GM19463 (cell line): ENCODE measurements around the gene TPRG1.
A peak's percentile ranks its signal among the peaks of the same experiment; 100 is the strongest.

Experiments
- ATAC-seq: cut with Tn5 transposase; IDR thresholded peaks from one replicate; pipeline ENCODE4 v1.9.1; 2021; ENCODE audit warnings: mild to moderate bottlenecking, moderate library complexity; ENCODE audit not compliant: unreplicated experiment

TPRG1 gene

DNA sequence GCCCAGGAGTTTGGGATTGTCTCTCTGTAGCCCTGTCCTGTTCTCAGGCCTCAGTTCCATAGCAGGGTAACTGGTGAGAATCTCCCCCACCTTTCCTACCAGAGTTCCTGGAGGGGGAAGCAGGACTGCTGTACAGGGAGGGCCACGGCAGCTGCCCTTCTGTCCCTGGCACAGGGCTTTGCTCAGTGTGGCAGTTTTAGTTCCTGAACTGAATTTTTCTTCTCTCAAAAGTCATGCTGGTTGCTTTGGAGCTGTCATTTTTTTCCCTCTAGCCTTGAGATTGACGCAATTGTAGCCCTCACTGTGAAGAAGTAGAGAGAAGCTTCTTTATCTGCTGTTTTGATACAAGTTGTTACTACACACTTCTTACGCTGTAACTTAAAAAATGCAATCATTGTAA, 55.5 kb downstream of the TPRG1 start:
- no peak for ATAC-seq

DNA sequence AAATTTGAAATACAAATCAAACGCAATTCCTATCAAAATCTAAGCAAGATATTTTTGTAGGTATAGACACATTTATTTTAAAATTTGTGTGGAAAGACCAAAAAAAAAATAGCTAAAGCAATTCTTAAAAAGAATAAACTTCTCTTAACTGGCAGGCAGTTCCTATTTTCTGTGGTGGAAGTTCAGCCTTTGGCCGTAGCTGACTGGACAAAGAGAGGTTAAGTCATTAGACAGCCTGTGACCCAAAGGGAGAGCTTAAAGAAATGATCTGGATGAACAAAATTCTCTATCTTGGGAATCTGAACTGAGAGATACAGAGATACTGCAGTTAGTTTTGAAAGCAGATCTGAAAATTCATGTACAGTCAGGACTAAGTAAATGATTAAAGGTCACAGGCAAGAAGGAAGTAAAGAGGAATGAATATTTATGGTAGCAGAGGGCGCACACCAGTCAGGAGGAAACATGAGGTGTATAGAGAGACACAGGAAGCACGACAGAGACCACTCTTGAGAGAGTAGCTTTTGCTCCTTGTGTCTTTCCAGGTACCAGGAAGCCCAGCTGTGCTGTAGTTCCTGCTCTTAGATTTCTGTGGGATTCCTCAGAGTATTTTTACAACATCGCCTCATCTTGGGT, 57.5 kb downstream of the TPRG1 start:
- peak; percentile 69 for ATAC-seq

DNA sequence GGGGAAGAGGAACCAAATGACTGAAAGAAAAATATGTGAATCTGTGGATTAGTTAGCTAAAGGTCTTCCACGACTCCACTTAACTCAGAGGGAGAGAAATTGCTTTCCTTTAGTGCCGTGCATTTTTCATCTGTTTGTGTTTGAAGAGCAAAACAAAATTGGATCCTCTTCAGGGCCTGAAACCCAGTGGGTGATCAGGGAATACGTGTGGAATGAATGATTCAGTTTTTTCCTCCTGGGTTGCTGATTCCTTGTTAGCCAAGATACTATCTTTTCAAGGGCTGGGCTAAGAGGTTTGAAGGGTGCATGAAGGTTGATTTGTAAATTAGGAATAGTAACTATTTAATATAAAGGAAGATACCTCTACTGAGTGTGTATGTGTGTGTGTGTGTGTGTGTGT, 61.0 kb downstream of the TPRG1 start:
- ATAC-seq = no peak

DNA sequence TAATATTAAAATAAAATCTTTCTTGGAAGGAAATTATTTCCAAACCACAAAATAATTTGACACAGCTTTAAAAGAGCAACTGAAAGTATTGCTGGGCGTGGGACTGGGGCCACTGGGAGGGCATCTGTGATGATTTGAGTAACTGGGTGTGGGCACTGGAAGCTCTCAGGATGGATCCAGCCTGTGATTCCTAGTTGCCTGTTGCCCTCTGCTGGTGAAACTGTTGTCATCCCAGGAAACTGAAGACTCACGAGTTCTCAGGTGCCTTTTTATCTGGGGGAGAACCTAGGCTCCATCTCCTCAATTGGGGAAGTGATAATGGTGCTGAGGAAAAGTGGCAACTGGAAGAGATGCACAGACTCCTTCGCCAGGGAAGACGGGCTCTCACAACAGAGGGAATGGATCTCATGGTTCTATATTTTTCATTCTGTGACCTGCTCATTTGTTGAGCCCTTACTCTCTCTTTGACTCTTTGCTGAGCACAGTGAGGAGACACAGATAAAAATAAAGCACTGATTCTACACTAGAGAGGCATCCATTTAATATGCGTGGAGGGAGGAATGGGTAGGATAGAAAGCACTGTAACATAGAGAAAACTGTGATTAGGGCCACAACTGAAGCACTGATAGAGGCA, 61.6 kb downstream of the TPRG1 start:
- ATAC-seq = no peak

DNA sequence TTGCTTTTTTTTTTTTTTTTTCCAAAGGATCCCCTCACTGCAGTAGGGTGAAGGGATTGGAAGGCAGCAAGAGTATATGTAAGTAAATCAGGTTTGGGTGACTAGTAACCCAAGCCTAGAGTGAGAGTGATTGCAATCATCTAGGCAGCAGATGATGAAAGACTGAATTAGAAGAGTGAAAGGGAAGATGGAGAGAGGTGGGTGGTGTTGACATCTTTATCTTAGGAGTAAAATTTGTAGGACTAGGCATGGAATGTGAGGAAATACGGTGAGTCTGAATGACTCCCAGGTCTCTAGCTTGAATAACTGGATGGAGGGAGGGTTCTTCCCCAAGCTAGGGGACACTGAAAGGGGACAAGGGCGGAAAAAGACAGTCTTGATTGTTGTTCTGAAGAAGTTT, 63.4 kb downstream of the TPRG1 start:
- ATAC-seq = no peak

DNA sequence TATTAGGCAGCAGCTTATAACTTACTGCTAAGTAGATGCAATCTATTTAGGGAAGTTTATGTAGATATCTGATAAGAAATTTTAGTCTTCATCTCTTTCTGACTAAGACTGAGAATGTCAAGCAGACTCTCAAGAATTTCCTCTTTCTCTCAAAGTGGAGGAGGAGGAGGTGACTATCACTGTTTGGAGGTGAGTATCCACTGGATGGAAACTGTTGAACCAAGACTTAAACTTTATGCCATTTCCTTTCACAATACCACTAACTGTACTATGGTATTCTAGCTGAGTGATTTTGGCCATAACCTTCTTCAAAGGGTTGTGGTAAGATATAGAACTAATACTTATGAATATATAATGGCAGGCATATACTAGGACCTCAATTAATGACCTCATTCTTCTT, 64.6 kb downstream of the TPRG1 start:
- ATAC-seq = peak; percentile 53

DNA sequence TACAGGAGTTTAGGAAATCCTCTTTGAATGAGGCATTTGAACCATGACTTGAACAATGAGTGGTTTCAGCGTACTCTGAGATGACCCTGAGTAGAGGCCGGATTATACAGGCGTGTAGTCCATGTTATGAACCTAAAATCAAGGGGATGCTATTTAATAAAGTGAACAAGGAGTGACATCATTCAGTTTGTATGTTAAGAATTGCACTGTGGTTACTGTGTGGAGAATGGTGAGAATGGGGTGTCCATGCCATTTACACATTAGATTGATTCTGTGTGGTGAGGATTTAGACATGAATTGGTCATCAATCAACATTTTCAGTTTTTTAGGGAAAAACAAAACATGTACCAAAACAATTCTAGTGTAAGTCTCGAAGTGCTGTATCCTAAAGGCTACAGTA, 65.8 kb downstream of the TPRG1 start:
- no peak for ATAC-seq

DNA sequence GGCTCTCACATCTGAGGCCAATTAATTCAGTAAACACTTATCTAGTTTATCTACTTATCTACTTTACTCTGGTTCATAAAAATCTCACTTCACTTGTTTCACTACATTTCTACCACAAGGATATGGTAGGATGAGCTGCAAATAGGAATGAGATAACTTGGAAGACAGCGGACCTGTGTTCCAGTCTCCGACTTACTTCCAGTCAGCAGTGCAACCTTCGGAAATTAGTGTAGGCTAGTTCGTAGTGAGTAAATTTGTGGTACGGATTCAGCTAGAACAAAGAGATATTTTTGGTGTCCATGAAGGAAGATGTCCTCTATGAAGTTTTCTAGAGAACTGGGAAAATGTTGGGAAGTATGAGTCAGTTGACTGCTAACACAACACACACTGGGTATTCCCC, 66.3 kb downstream of the TPRG1 start:
- ATAC-seq = no peak

DNA sequence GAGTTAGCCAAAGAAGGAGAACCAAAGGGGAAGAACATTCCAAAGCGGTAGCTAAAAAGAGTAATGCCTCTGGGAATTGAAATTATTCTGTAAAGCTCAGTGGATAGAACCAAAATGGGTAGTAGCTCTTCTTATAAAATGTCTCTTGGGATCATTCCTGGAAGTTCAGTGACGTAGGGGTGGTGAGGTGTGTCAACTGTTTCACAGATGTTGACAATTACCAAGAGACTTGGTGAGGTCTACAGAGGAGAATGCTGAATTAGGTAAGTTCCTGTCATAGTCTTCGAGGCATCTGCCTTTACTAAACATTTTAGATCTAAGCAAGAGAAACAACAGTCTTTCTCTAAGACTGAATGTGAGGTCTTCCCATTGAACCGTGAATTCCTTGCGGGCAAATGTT, 67.8 kb downstream of the TPRG1 start:
- ATAC-seq = no peak

DNA sequence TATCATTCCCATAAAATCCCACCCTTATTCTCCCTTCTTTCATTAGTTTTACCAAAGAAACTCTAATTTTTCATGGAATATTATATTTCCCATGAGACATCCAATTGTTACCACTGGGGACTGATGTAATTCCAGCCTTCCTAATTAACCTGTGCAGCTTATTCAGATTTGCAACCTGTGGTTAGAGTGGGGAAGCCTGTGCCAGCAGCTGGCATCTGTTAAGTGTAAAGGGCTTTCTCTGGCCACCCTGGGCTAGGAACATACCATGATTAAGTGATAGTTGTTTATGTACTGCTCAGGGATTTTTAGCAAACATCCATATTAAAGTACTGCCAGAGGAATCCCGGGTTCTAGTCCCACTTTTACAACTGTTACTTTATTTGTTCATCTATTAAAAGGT, 78.2 kb downstream of the TPRG1 start:
- ATAC-seq = no peak

DNA sequence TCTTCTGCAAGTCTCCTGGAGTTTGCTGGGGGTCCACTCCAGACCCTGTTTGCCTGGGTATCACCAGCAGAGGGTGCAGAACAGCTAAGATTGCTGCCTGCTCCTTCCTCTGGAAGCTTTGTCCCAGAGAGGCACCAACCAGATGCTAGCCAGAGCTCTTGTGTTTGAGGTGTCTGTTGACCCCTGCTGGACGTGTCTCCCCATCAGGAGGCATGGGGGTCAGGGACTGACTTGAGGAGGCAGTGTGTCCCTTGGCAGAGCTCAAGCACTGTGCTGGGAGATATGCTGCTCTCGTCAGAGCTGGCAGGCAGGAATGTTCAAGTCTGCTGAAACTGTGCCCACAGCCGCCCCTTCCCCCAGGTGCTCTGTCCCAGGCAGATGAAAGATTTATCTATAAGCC, 86.5 kb downstream of the TPRG1 start:
- no peak for ATAC-seq

DNA sequence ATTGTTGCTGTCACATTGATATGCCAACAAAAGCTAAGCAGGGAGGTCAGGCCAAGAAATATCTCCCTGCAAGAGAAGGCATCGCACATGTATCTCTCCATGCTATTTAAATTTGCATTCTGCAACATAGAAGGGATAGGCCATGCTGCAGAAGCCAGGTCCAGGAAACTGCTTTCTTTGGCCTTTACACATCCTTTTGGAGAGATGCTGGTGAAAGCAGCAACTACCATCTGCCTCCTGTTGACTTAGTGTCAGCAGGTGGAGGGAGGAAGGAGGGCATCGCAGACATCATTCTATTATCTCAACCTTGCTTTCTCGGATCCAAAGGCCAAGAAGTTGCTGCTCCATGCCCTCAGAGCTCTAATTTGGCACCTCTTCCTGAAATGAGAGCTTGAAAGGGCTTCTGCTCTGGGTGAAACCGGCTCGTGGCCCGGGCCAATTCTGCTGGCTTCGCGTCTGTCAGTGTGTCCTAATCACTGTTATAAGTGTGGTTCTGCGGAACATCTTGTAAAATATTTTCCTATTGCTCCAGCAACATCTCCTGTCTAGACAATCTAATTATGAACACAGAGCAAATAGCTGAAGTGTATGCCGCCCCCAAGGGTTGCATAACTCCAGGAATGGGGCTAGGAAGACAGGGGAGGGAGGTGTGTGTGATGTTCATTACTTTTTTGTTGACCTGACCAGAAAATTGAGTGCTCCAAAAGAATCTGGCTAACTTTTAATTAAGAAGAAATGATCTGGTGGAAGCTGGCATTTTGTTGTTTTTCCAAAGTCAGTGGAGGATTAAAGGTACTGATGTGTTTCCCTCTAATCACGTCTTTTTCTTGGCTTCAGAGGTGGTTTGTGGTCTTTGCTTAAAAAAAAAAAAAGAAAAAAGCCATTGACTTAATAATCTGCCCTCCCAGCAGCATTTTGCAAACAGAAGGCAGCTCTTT, 89.1 kb downstream of the TPRG1 start:
- ATAC-seq = no peak

DNA sequence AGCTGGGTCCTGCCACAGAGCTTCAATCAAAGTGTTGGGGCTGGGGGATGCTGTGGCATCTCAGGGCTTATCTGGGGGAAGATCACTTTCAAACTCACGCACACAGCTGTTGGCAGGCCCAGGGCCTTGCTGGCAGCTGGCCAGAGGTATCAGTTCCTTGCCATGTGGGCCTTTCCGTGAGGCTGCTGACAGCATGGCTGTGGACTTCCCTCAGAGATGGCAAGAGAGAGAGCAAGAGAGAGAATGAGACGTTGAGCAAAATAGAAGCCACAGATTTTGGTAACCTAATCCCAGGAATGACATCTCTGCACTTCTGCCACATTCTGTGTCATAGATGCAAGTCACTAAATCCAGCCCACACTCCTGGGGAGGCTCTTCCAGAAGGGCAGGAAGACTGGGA, 91.0 kb downstream of the TPRG1 start:
- peak; percentile 93 for ATAC-seq

DNA sequence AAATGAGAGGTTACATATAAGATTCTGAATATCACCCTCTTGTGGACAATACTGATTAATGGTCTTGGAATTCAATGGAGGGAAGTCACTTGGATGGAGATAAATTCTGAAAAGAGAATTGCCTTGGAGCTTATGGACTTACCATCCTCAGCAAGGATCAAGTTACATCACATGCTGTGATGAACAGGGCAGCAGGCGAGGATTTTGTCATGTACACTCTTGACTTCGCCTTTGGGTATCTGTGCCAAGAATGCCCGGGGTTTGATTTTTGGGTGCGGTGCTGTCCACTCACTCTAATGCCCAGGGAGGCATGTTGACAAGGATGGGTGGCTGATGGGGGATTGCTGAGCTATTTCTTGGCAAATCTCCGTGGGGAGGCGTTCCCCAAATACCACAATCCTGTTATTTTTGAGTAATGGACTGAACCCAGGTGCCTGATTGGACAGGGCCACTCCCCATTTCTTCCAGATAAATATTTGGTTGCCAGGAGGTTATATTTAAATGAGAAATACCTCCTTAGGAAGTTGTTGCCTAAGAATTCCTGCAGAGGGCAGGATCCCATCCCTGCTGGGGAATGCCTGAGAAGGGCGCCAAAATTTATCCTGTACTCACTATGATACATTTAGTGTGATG, 96.3 kb downstream of the TPRG1 start:
- ATAC-seq = no peak

DNA sequence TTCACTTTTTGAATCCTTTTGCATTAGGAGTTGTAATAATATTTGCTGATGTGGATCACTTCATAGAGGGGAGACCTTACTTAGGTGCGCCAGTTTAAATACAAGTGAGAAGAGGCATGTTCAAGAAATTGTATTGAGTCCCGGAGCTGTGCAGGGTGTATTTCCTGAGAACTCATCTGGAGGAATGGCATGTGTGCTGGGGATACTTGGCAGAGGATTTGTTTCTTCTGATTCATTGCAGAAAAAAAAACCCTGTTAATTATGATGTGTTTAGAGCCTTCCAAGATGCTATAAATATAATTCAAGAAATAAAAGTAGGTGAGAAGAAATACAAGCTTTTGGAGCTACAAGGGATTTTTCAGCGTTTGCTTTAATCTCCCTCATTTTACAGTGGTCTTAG, 97.6 kb downstream of the TPRG1 start:
- ATAC-seq = no peak

DNA sequence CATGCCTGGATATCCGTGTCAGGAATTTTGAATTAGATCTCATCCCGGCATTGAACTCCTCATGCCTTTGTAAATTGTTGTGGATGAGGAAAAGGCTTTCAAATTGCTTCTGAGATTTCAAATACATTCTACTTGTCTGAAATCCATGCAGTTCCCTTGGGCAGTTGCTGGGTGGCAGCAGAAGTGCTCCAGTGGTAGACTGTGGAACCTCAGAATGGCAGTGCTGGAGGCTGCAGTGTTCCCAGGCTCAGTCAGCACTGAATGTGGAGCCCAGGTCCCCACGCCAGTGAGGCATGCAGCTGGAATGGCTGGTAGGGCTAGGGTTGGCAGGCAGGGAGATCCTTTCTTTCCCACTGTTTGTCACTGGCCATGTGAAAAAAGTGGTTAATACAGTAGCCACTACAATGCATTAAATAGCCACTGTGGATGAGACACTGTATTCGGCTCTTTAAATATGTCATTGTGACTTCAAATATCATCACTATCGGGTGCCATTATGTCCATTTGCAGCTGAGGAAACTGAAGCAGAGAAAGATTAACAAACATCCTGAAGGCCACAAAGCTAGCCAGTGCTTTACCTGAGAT, 98.6 kb downstream of the TPRG1 start:
- peak; percentile 81 for ATAC-seq

DNA sequence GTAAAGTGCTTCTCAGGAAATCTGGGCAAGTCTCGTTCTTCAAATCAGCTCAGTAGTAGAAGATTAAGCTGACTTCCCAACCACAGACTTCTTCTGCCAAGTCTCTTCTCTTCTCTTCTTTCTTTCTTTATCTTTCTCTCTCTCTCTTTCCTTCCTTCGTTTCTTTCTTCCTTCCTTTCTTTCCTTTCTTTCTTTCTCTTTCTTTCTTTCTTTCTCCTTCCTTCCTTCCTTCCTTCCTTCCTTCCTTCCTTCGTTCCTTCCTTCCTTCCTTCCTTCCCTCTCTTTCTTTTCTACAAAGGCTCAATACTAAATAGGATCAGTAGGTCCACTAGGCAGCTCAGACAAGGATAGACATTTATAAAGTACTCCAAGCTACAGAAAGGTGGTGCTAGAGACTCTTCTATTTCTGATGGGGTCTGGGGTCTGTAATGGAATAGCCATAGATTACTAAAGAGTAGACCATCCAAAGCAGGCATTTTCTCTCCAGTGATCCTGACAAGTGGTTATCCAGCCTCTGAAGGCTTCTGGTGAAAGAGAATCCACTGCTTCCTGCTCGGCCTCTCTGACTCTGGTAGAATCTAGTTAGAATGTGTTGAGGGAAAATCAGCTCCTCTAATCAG, 100.8 kb downstream of the TPRG1 start:
- peak; percentile 43 for ATAC-seq

DNA sequence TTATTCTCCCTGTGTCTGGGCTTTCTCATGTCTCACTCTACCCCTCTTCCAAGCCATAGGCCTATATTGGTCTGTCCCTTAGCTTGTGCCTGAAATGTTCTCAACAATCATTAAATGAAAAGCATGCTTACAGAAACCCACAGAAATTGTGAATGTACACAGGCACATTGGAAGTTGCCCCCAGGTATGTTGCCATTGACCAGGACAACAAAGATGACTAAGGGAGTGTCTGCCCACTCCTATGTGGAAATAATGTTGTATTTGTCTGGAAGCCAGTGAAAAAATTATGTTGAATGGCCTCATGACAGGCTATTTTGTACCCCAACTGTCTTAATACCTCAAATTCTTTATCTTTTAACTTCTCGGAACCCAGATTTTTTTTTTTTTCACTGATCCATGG, 102.0 kb downstream of the TPRG1 start:
- ATAC-seq = no peak

DNA sequence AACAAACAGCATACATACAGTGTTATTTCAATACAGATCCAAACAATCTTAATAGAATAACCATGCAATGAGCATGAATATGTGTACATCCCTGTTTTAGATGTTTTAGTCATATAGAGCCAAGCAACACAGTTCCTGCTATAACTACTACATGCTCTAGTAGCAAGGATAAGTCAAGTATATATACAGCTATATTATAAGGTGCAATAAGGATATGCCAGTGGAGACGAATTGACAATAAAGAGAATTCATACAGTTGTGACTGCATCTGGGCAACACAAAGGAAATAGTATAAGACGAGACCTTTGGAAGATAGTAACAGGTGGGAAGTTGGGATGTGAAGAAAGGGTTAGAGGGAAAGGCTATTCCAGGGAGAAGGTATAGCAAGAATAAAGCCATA, 103.4 kb downstream of the TPRG1 start:
- ATAC-seq = no peak

DNA sequence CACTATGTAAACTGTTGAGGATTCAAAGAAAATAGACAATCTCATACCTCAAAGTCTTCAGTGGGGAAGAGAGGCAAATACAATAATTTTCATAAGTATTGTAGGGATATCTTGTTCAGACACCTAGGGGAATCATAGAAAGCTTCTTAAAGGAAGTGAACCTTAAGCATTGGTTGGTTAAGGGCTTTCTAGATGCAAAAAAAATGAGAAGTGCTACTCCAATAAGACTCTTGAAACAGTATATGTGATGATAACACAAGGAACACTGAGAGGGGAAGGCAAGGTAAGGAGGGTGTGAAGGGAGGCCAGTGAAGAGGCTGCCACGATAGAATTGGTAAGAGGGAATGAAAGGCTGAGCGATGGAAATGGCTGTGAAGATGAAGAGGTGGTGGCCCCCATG, 104.1 kb downstream of the TPRG1 start:
- ATAC-seq = no peak
